Measurements from ENCODE around the gene RGL3. TPM values are rescaled to one million over a fixed set of nuclear protein-coding genes. Genes with fewer than 3 reads are reported as not detected.

The RGL3 gene
- total and polyA plus RNA-seq, 9 of the 15 experiments (the other 6 are each of a cell fraction or from before 2014, with no cell fraction given), result 0.12 to 0.61 (median 0.32) TPM; not detected in 4

GRCh38 chr19:11460207-11460606 lies 41.1 kb upstream of the RGL3 start (continued):
- TF ChIP-seq ZNF592 (IDR thresholded peaks at IDR 0.05), result no peak
- TF ChIP-seq MGA (IDR thresholded peaks at IDR 0.05), result no peak
- no peak for TF ChIP-seq ZNF217 (CRISPR knock-in tag; IDR thresholded peaks at IDR 0.05)
- peak; percentile 31 for TF ChIP-seq PHF20 (IDR thresholded peaks at IDR 0.05; ENCODE audit: partially characterized antibody)
- 0 out of 2 replicates have a peak, but pooled peaks have one; percentile 19 for TF ChIP-seq SMC3 (conservative IDR thresholded peaks at IDR 0.05; ENCODE audit: insufficient read depth, low read depth, low read length)
- no peak for TF ChIP-seq MCM7 (IDR thresholded peaks at IDR 0.05)
- no peak for TF ChIP-seq CREB1 (IDR thresholded peaks at IDR 0.05)
- TF ChIP-seq CREB1 (CRISPR knock-in tag; IDR thresholded peaks at IDR 0.05), result no peak
- no peak for TF ChIP-seq MBD1 (CRISPR knock-in tag; IDR thresholded peaks at IDR 0.05)
- no peak for TF ChIP-seq NELFE (IDR thresholded peaks at IDR 0.05; ENCODE audit: insufficient read depth, insufficient read length)
- TF ChIP-seq ZFP36 (IDR thresholded peaks at IDR 0.05; ENCODE audit: low read depth, low read length, partially characterized antibody), result peak; percentile 91
- no peak for TF ChIP-seq BRD9 (IDR thresholded peaks at IDR 0.05; ENCODE audit: low read depth, partially characterized antibody)
